GM21423 (cell line): ENCODE results near the gene ACAD8.
"Not testable (repeated sequence)": the region's sequence is repeated elsewhere in the genome, so short reads cannot be mapped to it uniquely, and the experiment has no call there.

ENCODE experiments used
- ATAC-seq: cut with Tn5 transposase; IDR thresholded peaks from one replicate; pipeline ENCODE4 v1.9.1; 2021; ENCODE audit warnings: mild to moderate bottlenecking, moderate library complexity; ENCODE audit not compliant: unreplicated experiment

Gene ACAD8

GRCh38 chr11:134266440-134266839 lies 13.1 kb downstream of the ACAD8 start:
- no peak for ATAC-seq

- ATAC-seq = no peak
Observed at GRCh38 chr11:134266841-134267251, 13.5 kb downstream of the ACAD8 start.

DNA sequence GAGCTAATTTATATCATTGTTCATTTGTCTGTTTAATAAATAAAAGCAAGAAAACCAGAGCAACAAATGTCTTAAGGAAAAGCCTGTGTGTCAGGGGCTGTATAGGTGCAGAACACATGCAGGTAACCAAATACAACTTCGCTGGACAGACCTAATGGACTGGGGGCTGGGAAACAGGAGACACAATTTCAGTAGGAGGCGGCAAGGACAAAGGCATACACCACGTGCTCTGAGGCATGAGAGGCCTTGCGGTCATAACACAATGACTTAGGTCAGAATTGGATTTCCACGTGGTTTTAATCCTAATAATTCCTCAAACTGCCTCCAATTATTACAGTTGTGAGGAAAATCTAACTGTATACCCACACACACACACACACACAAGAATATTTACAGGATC lies 14.1 kb downstream of the ACAD8 start:
- ATAC-seq = no peak

DNA sequence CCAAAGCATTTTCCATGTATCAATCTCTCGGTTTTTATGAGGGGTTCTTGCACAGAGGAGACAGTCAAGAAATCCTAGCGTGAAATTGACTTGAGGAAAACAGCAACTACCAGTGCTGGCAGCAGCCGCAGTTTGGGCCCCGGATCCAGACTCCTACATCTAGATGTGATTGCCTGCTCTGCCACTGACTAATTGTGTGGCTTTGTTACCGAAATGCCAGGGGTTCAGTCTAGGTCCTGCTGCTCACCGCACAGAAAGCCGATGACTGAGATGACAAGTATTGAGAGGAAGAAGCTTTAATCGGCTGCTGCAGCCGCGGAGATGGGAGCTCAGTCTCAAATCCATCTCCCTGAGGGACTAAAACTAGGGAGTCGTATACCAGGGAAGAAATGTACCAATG lies 14.6 kb downstream of the ACAD8 start:
- ATAC-seq = no peak

DNA sequence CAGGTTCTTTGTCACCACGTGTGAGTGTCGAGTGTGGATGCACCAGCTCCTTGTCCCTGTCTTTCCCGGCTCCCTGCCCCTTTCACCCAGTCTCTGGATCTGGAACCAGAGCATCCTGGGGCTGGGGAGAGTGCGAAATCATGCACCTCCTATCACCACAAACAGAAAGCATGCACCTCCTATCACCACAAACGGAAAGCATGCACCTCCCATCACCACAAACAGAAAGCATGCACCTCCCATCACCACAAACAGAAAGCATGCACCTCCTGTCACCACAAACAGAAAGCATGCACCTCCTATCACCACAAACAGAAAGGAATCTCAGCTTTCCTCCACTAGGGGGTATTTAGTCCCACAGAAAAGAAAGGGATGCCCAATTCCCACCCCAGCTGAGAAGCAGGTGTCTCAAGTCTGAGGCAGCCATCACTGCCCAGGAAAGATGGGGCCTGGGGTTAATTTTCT lies 16.9 kb downstream of the ACAD8 start:
- no peak for ATAC-seq

- no peak for ATAC-seq
Observed at GRCh38 chr11:134271978-134272377, 18.6 kb downstream of the ACAD8 start.

- ATAC-seq = no peak
Observed at GRCh38 chr11:134272381-134273316, 19.3 kb downstream of the ACAD8 start.

- no peak for ATAC-seq
Observed at GRCh38 chr11:134273317-134273712, 19.9 kb downstream of the ACAD8 start.

DNA sequence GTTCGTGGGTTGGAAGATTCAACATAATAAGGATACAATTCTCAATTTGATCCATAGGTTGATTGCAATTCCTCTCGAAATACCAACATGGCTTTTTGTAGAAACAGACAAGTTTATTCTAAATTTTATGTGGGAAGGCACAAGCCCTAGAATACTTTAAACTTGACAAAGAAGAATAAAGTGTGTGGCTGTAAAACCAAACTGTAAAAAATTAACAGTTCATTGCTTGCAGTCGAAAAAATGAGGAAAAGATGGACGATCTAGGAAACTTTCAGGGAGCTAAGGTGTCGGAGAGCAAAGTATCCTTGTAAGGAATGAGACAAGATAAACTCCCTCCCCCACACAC lies 21.8 kb downstream of the ACAD8 start:
- no peak for ATAC-seq

GRCh38 chr11:134275534-134276395 lies 22.4 kb downstream of the ACAD8 start, which contains the start of gene GLB1L3:
Gene GLB1L3 (plus strand): TSS chr11:134276379. CDS start chr11:134276741, 362 bp downstream.
- peak; percentile 74 for ATAC-seq

GRCh38 chr11:134276396-134277182 lies 23.2 kb downstream of the ACAD8 start:
- ATAC-seq = peak; percentile 25

DNA sequence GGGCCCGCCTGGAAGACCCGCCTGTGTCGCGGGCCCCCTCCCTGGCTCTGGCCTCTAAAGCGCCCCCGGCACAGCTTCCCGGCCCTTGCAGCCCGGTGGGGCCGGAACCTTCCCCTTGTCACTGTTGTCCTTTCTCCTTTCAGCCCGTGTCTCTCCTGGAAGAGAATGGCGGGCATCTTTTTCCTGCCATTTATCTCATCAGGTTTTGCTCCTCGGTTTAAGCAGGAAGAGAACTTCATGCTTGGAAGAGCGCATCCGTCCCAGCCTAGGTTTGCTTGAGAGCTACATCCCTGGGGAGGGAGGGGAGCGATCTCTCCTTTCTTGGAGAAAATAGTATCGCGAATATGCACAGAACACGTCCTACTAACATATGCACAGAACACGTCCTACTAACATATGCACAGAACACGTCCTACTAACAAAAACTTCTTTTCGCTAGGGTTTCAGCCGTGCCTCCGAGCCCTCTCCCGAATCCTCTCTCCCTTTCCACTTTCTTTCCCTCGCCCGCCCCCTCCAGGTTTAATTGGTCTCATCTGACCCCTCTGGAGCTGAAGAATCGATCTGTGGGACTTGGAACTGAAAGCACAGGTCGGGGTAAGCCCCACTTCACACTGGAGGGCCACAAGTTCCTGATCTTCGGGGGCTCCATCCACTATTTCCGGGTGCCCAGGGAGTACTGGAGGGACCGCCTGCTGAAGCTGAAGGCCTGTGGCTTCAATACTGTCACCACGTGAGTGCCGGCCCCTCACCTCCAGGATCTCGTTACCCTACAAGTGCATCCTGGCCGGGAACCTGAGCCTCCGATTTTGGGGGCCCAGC lies 24.0 kb downstream of the ACAD8 start:
- no peak for ATAC-seq

GRCh38 chr11:134278356-134278755 lies 25.0 kb downstream of the ACAD8 start:
- no peak for ATAC-seq

- ATAC-seq = not testable (repeated sequence)
Observed at GRCh38 chr11:134281635-134282034, 28.3 kb downstream of the ACAD8 start.

DNA sequence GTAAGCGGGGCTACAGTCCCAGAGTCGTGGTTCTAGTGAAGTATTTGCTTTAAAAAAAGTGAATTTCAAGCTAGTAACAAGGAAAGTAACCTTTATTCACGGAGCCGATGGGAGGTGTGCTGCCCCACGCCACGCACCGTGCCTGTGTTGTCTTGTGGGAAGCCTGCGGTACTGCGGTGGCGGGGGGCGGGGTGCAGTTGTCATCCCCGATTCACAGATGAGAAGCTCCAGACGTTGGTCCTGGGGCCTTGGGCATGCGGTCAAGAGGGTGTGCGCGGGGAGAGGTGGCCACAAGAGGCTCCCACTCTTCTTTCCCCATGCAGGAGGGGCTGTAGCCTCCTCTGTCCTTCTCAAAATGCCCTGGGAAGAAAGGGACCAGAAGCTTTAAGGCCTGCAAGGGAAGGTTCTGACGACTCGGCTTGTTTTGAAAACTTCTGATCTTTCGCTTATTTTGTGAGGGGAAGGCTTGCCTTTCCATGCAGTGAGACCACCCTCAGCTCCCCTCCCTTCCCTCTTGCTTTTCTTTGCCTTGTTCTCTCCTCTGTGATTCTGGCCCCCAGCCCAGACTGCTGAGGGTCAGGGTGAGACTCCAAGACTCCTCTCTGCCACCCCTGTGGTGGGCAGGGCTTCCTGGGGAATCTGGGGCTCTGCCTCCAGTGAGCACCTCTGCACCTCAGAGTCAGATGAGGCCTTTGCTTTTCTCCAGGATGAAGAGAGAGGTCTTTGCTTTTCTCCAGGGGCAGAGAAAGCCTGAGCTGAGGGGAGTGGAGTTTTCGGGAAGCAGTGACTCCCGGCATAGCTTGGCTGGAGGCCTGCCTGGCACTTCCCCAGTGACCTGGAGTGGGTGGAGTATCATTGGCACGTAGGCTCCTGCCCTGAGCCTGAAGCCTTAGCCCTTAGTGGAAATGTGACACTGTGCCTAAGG lies 29.0 kb downstream of the ACAD8 start:
- no peak for ATAC-seq

DNA sequence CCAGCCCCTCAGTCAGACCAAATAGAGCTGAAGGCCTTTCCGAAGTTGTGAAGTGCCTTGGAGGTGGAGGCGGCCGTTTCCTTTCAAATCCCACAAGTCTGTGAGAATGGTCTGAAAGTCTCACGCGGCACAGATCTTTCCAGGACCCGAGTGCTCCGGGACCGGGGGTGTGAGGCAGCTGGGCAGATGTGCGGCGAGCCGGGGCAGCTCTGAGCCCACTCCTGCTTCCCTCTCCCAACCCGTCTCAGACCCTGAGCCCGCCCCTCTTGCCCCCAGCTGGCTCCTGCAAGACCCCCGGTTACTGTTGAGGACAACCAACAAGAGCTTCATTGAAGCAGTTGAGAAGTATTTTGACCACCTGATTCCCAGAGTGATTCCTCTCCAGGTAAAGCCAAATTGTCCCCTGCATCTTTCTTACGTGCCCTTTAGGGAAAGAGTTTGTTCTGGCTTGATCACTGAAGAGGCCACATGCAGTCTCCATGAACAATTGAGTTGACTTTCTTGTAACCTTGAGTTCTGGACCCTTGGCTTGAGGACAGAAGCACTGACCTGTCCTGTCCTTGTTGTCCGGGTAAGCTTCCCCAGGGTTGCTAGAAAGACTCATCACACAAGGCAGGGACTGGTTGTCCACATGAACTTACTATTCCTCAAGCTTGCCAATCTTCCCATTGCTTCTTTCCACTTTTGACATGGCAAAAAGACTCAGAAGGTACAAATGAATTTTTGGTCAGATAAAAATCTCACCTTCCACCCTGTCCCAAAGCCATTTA lies 30.3 kb downstream of the ACAD8 start:
- no peak for ATAC-seq

GRCh38 chr11:134284349-134284748 lies 31.0 kb downstream of the ACAD8 start:
- ATAC-seq = not testable (repeated sequence)

DNA sequence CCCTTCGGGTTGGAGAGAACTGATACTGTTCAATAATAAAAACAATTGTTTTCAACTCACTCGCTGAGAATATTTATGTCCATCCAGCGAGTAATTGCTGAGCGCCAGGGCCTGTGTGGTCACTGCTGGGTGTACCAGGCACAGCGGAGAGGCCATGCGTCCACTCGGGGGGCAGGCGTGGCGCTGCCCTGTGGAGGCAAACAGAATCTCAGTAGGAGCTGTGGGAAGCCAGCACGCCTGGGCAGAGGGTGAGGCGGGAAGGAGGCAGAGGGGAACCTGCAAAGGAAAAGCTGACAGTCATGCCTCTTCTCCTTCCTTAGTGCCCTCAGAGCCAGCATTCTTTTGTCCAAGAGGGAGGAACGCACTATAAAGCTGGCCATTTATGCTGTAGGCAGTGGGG lies 34.2 kb downstream of the ACAD8 start:
- no peak for ATAC-seq
